Measurements from ENCODE around the gene TRMT10A.
A peak's percentile ranks its signal among the peaks of the same experiment; 100 is the strongest.

TRMT10A gene

DNA sequence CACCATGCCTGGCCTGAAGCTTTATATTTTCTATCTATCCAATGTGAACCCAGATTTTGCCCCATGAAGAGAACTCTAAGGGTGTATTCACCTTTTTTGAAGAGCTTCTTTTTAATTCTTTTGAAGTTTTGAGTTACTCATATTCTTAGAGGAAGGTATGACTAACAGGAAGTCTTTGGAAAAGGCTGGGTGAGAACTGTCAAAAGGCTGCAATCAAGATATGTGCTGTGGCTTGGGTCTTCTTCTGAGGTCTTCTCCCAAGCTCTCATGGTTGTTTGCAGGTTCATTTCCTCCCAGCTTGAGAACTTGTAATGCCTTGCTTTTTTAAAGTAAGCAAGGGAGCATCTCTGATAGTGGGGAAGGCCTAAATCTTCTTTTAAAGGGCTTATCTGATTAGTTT is 56.1 kb downstream of the TRMT10A start:
- Mint-ChIP-seq H3K9me3 (peaks cover 2% of the 10 kb centered on the region), H3K27ac (peak overlapping the region; percentile 70), H3K4me3 (no peak overlapping the region), H3K4me1 (peaks cover 23% of the 10 kb centered on the region), H3K36me3 (no peaks in the 10 kb centered on the region)
- ATAC-seq, result peak; percentile 88
- DNase-seq (ENCODE audit: low spot score in 2 of 2), result no peak

DNA sequence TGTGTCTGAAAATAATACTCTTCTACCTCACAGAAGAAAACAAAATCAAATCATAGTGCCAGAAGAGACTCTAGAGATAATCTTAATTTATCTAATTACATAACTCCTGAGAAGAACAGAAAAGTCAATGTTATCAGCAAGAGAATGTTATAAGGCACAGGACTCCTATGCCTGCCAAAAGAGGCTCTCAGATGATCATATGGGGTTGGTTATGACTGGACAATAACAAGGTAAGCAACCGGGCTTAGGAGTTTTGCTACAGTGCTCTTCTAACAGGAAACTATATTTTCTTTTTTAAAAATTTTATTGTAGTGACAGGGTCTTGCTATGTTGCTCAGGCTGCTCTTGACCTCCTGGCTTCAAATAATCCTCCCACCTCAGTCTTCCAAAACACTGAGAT is 56.5 kb downstream of the TRMT10A start:
- Mint-ChIP-seq H3K36me3 (no peaks in the 10 kb centered on the region), H3K4me3 (no peak overlapping the region), H3K27ac (peak overlapping the region; percentile 70), H3K4me1 (peaks cover 23% of the 10 kb centered on the region), H3K9me3 (peaks cover 2% of the 10 kb centered on the region)
- peak; percentile 29 for ATAC-seq
- no peak for DNase-seq (ENCODE audit: low spot score in 2 of 2)

DNA sequence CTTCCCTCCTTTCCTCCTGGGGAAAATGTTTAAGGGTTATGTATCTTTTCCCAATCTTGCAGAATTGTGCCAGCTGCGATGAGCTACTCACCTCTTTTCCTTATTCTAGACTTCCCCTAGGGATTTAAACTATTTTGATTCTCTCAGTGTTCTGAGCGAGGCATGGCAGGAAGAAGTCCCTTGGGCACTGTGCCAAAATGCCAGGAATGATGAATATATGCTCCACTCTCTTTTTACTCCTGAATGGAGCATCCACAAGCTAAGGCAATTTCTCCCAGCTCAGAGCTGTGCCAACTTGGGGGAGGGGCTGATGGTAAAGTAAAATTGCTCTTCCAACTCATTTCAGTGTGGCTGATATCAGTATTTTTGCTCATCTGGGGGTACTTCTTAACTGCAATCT is 57.1 kb downstream of the TRMT10A start:
- H3K9me3 Mint-ChIP-seq, result peaks cover 2% of the 10 kb centered on the region
- no peak overlapping the region for H3K4me3 Mint-ChIP-seq
- H3K27ac Mint-ChIP-seq, result peak overlapping the region; percentile 70
- no peaks in the 10 kb centered on the region for H3K36me3 Mint-ChIP-seq
- H3K4me1 Mint-ChIP-seq, result peaks cover 23% of the 10 kb centered on the region
- ATAC-seq (no peak), DNase-seq (ENCODE audit: low spot score in 2 of 2) (no peak)

DNA sequence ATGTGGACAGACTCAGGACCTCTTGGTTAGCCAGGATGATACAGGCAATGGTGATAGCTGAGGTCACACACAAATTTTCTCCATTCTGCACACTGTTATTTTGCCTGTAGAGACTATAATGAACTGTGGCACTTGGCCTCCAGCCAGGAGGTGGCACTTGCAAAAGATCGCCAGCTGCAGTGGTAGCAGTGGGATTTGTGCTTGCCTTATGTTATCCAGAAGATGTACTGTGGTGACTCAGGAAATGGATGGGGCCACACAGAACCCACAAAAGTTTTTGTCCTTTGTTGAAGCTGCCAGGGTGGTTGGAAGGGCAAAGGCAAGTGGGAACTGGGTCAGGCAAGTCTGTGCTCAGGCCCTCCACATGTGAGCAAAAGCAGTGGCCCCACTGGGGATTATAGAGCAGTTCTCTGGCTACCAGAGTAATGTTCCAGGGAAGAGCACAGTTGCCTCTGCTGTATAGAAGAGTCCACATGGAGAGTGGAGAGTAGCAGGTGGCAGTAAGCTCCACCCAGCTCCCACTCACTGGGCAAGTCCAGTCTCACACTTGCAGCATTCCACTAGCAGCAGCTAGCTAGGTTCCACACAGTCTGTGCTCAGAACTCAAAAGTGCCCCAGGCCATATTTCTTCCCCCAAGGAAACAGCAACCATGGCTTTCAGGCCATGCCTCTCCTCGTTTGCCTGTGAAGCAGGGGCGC is 58.9 kb downstream of the TRMT10A start:
- no peak overlapping the region for H3K27ac Mint-ChIP-seq
- ATAC-seq (no peak), DNase-seq (ENCODE audit: low spot score in 2 of 2) (no peak)
- H3K4me1 Mint-ChIP-seq, result peaks cover 23% of the 10 kb centered on the region
- H3K36me3 Mint-ChIP-seq, result no peaks in the 10 kb centered on the region
- H3K9me3 Mint-ChIP-seq, result peaks cover 2% of the 10 kb centered on the region
- H3K4me3 Mint-ChIP-seq, result no peak overlapping the region
